A549 (cell line): Measurements from ENCODE around the gene SND1.

Experiments used
- E2F6 ChIP-seq: IDR thresholded peaks from 2 replicates; pipeline ENCODE4 v1.6.1; 2012; ENCODE audit warnings: low read depth, borderline replicate concordance
- EP300 ChIP-seq, 2 experiments: fragments of >200 bp; sonication (Bioruptor Twin); formaldehyde crosslinking; IDR thresholded peaks; 2 replicates in 1 of 2; 3 replicates in 1 of 2; pipeline ENCODE4 v1.6.1; 2016 to 2017
- FOSB ChIP-seq: fragments of 250-450 bp; sonication (Bioruptor Pico); IDR thresholded peaks from 2 replicates; pipeline ENCODE4 v1.5.0; 2020; ENCODE audit warnings: mild to moderate bottlenecking, moderate library complexity
- MYC ChIP-seq: IDR thresholded peaks from 2 replicates; pipeline ENCODE4 v1.6.1; 2012; ENCODE audit warnings: mild to moderate bottlenecking, inconsistent platforms, low read length, improper control_type of control experiment, borderline replicate concordance
- POLR2A ChIP-seq: IDR thresholded peaks from 2 replicates; pipeline ENCODE4 v1.6.1; 2012; ENCODE audit warnings: mild to moderate bottlenecking, low read length
- RAD21 ChIP-seq, 2 experiments: fragments of >200 bp in 1 of 2; sonication (Bioruptor Twin) in 1 of 2; formaldehyde crosslinking in 1 of 2; IDR thresholded peaks in 1 of 2; conservative IDR thresholded peaks in 1 of 2; 2 replicates in 1 of 2; 3 replicates in 1 of 2; pipeline ENCODE4 v1.6.1; 2012 to 2018; ENCODE audit warnings: inconsistent platforms in 1 of 2
- REST ChIP-seq: fragments of 200-600 bp; sonication (generic); IDR thresholded peaks from 2 replicates; pipeline ENCODE4 v1.6.1; 2016; ENCODE audit warnings: antibody characterized with exemption, mild to moderate bottlenecking, moderate library complexity
- RFX5 ChIP-seq: fragments of 450-650 bp; IDR thresholded peaks from 2 replicates; pipeline ENCODE4 v1.7.1; 2014; ENCODE audit warnings: antibody characterized with exemption, mild to moderate bottlenecking, moderate library complexity
- SMC3 ChIP-seq: fragments of >200 bp; sonication (Bioruptor Twin); formaldehyde crosslinking; IDR thresholded peaks from 3 replicates; pipeline ENCODE4 v1.6.1; 2018; ENCODE audit warnings: inconsistent platforms
- ZSCAN20 ChIP-seq: fragments of 250-450 bp; sonication (Bioruptor Pico); IDR thresholded peaks from 2 replicates; pipeline ENCODE4 v1.8.0; 2022; ENCODE audit warnings: mild to moderate bottlenecking, moderate library complexity
- TF ChIP-seq, protein P1 (sequence below): fragments of >200 bp; sonication (Bioruptor Twin); formaldehyde crosslinking; IDR thresholded peaks from 3 replicates; pipeline ENCODE4 v1.5.1; 2016
- TF ChIP-seq, protein P2 (sequence below): IDR thresholded peaks from 2 replicates; pipeline ENCODE4 v1.6.1; 2012
- TF ChIP-seq, protein P3 (sequence below): IDR thresholded peaks from 2 replicates; pipeline ENCODE4 v1.6.1; 2012

DNA sequence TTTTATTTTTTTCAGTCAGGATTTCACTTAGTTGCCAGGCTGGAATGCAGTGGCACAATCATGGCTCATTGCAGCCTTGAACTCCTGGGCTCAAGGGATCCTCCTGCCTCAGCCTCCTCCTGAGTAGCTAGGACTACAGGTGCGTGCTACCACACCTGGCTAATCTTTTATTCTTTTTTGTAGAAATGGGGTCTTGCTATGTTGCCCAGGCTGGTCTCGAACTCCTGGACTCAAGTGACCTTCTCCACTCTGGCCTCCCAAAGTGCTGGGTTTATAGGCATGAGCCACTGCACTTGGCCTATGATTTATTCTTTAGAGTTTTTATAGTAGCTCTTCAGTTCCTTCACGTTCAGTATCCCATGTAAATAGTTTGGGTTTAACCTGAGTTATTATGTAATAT is 5.5 kb downstream of the SND1 start:
- TF ChIP-seq, protein P1, sequence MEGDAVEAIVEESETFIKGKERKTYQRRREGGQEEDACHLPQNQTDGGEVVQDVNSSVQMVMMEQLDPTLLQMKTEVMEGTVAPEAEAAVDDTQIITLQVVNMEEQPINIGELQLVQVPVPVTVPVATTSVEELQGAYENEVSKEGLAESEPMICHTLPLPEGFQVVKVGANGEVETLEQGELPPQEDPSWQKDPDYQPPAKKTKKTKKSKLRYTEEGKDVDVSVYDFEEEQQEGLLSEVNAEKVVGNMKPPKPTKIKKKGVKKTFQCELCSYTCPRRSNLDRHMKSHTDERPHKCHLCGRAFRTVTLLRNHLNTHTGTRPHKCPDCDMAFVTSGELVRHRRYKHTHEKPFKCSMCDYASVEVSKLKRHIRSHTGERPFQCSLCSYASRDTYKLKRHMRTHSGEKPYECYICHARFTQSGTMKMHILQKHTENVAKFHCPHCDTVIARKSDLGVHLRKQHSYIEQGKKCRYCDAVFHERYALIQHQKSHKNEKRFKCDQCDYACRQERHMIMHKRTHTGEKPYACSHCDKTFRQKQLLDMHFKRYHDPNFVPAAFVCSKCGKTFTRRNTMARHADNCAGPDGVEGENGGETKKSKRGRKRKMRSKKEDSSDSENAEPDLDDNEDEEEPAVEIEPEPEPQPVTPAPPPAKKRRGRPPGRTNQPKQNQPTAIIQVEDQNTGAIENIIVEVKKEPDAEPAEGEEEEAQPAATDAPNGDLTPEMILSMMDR: no peak
- TF ChIP-seq MYC (no peak), SMC3 (no peak), EP300 (IDR thresholded peaks at IDR 0.05) (no peak), RAD21 (conservative IDR thresholded peaks at IDR 0.05 in 1 of 2, IDR thresholded peaks at IDR 0.05 in 1 of 2) (no peak), POLR2A (no peak), E2F6 (no peak), REST (no peak), RFX5 (no peak), ZSCAN20 (no peak), FOSB (CRISPR knock-in tag) (no peak)
- TF ChIP-seq, protein P2, sequence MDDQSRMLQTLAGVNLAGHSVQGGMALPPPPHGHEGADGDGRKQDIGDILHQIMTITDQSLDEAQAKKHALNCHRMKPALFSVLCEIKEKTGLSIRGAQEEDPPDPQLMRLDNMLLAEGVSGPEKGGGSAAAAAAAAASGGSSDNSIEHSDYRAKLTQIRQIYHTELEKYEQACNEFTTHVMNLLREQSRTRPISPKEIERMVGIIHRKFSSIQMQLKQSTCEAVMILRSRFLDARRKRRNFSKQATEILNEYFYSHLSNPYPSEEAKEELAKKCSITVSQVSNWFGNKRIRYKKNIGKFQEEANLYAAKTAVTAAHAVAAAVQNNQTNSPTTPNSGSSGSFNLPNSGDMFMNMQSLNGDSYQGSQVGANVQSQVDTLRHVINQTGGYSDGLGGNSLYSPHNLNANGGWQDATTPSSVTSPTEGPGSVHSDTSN: no peak
- TF ChIP-seq, protein P3, sequence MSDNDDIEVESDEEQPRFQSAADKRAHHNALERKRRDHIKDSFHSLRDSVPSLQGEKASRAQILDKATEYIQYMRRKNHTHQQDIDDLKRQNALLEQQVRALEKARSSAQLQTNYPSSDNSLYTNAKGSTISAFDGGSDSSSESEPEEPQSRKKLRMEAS: no peak
